ENCODE measurements around the gene NQO2. TPM values are rescaled to one million over a fixed set of nuclear protein-coding genes. Genes with fewer than 3 reads are reported as not detected.
A peak's percentile ranks its signal among the peaks of the same experiment; 100 is the strongest.

NQO2 gene
- total RNA-seq, 1 experiment from 2014 or later, result 105 TPM

GRCh38 chr6:2984738-2985406 lies 14.8 kb upstream of the NQO2 start:
- Histone ChIP-seq H3K9me3 (ENCODE audit: control insufficient read depth, low read depth, low read length) (no peaks in the 10 kb centered on the region), H4K20me1 (ENCODE audit: control insufficient read depth, insufficient read depth, insufficient read length) (no peaks in the 10 kb centered on the region), H3K23ac (ENCODE audit: insufficient read length, low read depth, low read length) (no peak overlapping the region), H4K5ac (ENCODE audit: insufficient read length, low read depth, low read length) (no peak overlapping the region), H2BK120ac (ENCODE audit: low read depth, low read length, poor library complexity, severe bottlenecking) (peak overlapping the region; percentile 87), H3K4ac (ENCODE audit: low read depth, low read length) (no peak overlapping the region), H3K56ac (ENCODE audit: insufficient read length, low read depth, low read length) (no peak overlapping the region), H3K27me3 (ENCODE audit: insufficient read depth, low read length) (no peaks in the 10 kb centered on the region), H2AK5ac (ENCODE audit: insufficient read length, low read length) (no peak overlapping the region), H3K18ac (ENCODE audit: insufficient read length, low read depth, low read length) (peak overlapping the region; percentile 86), H3K4me1 (ENCODE audit: insufficient read depth, low read length) (peaks cover 11% of the 10 kb centered on the region; the same call in 1 of the 2 replicates), H3K79me2 (ENCODE audit: insufficient read depth, low read length) (no peaks in the 10 kb centered on the region), H3K9ac (ENCODE audit: extremely low read depth, insufficient read length, low read length) (no peak overlapping the region), H2AFZ (ENCODE audit: low read length) (no peak overlapping the region), H3K14ac (ENCODE audit: insufficient read depth, low read length) (peak overlapping the region; percentile 67; the same call in 1 of the 2 replicates), H2BK20ac (ENCODE audit: low read depth, low read length, poor library complexity, severe bottlenecking) (no peak overlapping the region), H3K79me1 (ENCODE audit: insufficient read depth, low read depth, low read length, poor library complexity, severe bottlenecking) (no peaks in the 10 kb centered on the region), H4K91ac (ENCODE audit: insufficient read length, low read depth, low read length) (peak overlapping the region; percentile 45), H2BK12ac (ENCODE audit: insufficient read length, low read depth, low read length) (peak overlapping the region; percentile 74), H3K27ac (ENCODE audit: insufficient read length, low read depth, low read length) (no peak overlapping the region), H4K8ac (replicated peaks; ENCODE audit: insufficient read length, low read depth, low read length) (no peak overlapping the region), H3T11ph (ENCODE audit: low read length) (no peak overlapping the region), H2BK5ac (ENCODE audit: insufficient read length, low read length) (no peak overlapping the region), H3K23me2 (ENCODE audit: insufficient read length, low read depth, low read length, poor library complexity, severe bottlenecking) (peaks cover 13% of the 10 kb centered on the region), H3K4me2 (ENCODE audit: insufficient read depth, insufficient read length, low read length) (no peak overlapping the region), H2BK15ac (ENCODE audit: low read depth, low read length) (no peak overlapping the region)
- Mint-ChIP-seq H3K9me3 (no peaks in the 10 kb centered on the region), H3K4me1 (peaks cover 48 to 56% of the 10 kb centered on the region in 2 experiments), H3K27ac (peak overlapping the region; percentile 25 to 93 (median 67); a peak in 4 of 7 replicates), H3K27me3 (ENCODE audit: low read depth) (peaks cover 4% of the 10 kb centered on the region; the same call in 1 of the 2 replicates), H3K4me3 (peak overlapping the region; percentile 21 to 53; a peak in 2 of 5 replicates), H3K36me3 (ENCODE audit: insufficient read depth in 1 of 3, low read depth in 3 of 3) (no peaks in the 10 kb centered on the region)
- no CpG with 5 or more reads among the region's 12 CpGs for WGBS (ENCODE audit: extremely low coverage, insufficient read length, low lambda C conversion rate)
- TF ChIP-seq, protein P1, sequence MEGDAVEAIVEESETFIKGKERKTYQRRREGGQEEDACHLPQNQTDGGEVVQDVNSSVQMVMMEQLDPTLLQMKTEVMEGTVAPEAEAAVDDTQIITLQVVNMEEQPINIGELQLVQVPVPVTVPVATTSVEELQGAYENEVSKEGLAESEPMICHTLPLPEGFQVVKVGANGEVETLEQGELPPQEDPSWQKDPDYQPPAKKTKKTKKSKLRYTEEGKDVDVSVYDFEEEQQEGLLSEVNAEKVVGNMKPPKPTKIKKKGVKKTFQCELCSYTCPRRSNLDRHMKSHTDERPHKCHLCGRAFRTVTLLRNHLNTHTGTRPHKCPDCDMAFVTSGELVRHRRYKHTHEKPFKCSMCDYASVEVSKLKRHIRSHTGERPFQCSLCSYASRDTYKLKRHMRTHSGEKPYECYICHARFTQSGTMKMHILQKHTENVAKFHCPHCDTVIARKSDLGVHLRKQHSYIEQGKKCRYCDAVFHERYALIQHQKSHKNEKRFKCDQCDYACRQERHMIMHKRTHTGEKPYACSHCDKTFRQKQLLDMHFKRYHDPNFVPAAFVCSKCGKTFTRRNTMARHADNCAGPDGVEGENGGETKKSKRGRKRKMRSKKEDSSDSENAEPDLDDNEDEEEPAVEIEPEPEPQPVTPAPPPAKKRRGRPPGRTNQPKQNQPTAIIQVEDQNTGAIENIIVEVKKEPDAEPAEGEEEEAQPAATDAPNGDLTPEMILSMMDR (conservative IDR thresholded peaks at IDR 0.05), result no peak
- peak; percentile 78 for DNase-seq

Measured in H9 (cell line).